K562 (cell line): ENCODE data around the gene URGCP. TPM values are rescaled to one million over a fixed set of nuclear protein-coding genes. Genes with fewer than 3 reads are reported as not detected.

Experiments
- ATAC-seq: fragments of 200-7000 bp; cut with Tn5 transposase; 3 replicates; pipeline ENCODE4 v1.9.1; 2020; ENCODE audit warnings: moderate library complexity
- BruUV-seq: library from RNA; stranded (reverse); fragments of 400-500 nt; replicated peaks from 2 replicates; lab custom pipeline; 2021; lab: Mats Ljungman, UMichigan
- CTCF ChIA-PET: fragments of 300-600 bp; formaldehyde crosslinking; extraction: SDS; loops from one replicate; lab custom pipeline; 2021; ENCODE audit warnings: low intra/inter-chr PET ratio; lab: Yijun Ruan, JAX
- POLR2A ChIA-PET: fragments of 300-600, 350-650 bp; sonication (Branson Sonifier 250); formaldehyde crosslinking; extraction: SDS; loops from one replicate; lab custom pipeline; 2021; ENCODE audit warnings: antibody characterized with exemption, inconsistent platforms; lab: Yijun Ruan, JAX
- DNase-seq, 4 experiments: peaks; one replicate each; pipeline versions ENCODE4 v3.0.0 to v3.0.0-alpha.2; 2011 to 2018; ENCODE audit warnings: low spot score in 3 of 4, mixed read lengths in 3 of 4; ENCODE audit errors: extremely low read depth in 1 of 4
- FAIRE-seq: peaks from 2 replicates; lab custom pipeline; 2011; peaks lifted over from hg19 to GRCh38; lab: Jason Lieb, UNC
- H2AFZ ChIP-seq: 2 replicates; pipeline ENCODE4 v1.6.0; 2011; ENCODE audit warnings: low read depth, low read length, control low read depth, inconsistent platforms
- H3K27ac ChIP-seq: fragments of 200-600 bp; 3 replicates; pipeline ENCODE4 v1.8.0; 2011; ENCODE audit warnings: low read depth, mild to moderate bottlenecking, control low read depth, inconsistent platforms, low read length, moderate library complexity, mixed read lengths; ENCODE audit errors: extremely low read depth
- H3K27me3 ChIP-seq, 2 experiments: fragments of 300-600 bp in 1 of 2; 2 replicates in 1 of 2; 3 replicates in 1 of 2; pipeline versions ENCODE4 v1.6.0 to v1.8.0; 2011; ENCODE audit warnings: inconsistent platforms in 2 of 2, low read length in 2 of 2, mild to moderate bottlenecking in 1 of 2, mixed read lengths in 1 of 2, moderate library complexity in 1 of 2; ENCODE audit not compliant: control insufficient read depth in 2 of 2, insufficient read depth in 2 of 2
- H3K36me3 ChIP-seq: fragments of 300-600 bp; 3 replicates; pipeline ENCODE4 v1.8.0; 2011; ENCODE audit warnings: mild to moderate bottlenecking, low read length, inconsistent platforms; ENCODE audit not compliant: control insufficient read depth, insufficient read depth
- H3K4me1 ChIP-seq, 2 experiments: fragments of 200-600 bp in 1 of 2; replicated peaks in 1 of 2; 2 replicates in 1 of 2; 3 replicates in 1 of 2; pipeline versions ENCODE4 v1.5.1 to v1.8.0; 2011; ENCODE audit warnings: inconsistent platforms in 2 of 2, low read length in 2 of 2, mild to moderate bottlenecking in 1 of 2, mixed read lengths in 1 of 2, moderate library complexity in 1 of 2; ENCODE audit not compliant: control insufficient read depth in 2 of 2, insufficient read depth in 2 of 2
- H3K4me2 ChIP-seq: 2 replicates; pipeline ENCODE4 v1.6.1; 2011; ENCODE audit warnings: low read length, control low read depth, inconsistent platforms, mixed read lengths; ENCODE audit not compliant: insufficient read depth
- H3K4me3 ChIP-seq: fragments of 200-600 bp; sonication (generic), shearing (Covaris generic); 2 replicates; pipeline ENCODE4 v1.5.1; 2016; ENCODE audit warnings: control low read depth, inconsistent platforms
- H3K79me2 ChIP-seq: fragments of 200-600 bp; 3 replicates; pipeline ENCODE4 v1.8.0; 2011; ENCODE audit warnings: low read length, inconsistent platforms; ENCODE audit not compliant: control insufficient read depth, insufficient read depth
- H3K9ac ChIP-seq, 2 experiments: 2 replicates each; pipeline versions ENCODE4 v1.6.0 to v1.6.1; 2011; ENCODE audit warnings: low read depth in 2 of 2, low read length in 2 of 2, control low read depth in 1 of 2, inconsistent platforms in 1 of 2, mild to moderate bottlenecking in 1 of 2, mixed read lengths in 1 of 2; ENCODE audit not compliant: insufficient read depth in 1 of 2
- H3K9me1 ChIP-seq: one replicate; pipeline ENCODE4 v1.6.0; 2011; ENCODE audit warnings: inconsistent platforms, mild to moderate bottlenecking, low read length, moderate library complexity; ENCODE audit not compliant: control insufficient read depth, insufficient read depth
- H3K9me3 ChIP-seq: replicated peaks from 2 replicates; pipeline ENCODE4 v1.5.1; 2011; ENCODE audit warnings: low read depth, low read length, inconsistent platforms; ENCODE audit not compliant: control insufficient read depth, insufficient read depth
- H4K20me1 ChIP-seq: replicated peaks from 2 replicates; pipeline ENCODE4 v1.6.1; 2011; ENCODE audit warnings: low read length, inconsistent platforms, mixed read lengths; ENCODE audit not compliant: control insufficient read depth, insufficient read depth
- HMG20B ChIP-seq: fragments of 250-450 bp; sonication (Bioruptor Pico); IDR thresholded peaks from 2 replicates; pipeline ENCODE4 v1.5.0; 2021; ENCODE audit warnings: mild to moderate bottlenecking
- POLR2G ChIP-seq: fragments of 200-400 bp; formaldehyde crosslinking; IDR thresholded peaks from 2 replicates; pipeline ENCODE4 v1.6.1; 2017; ENCODE audit warnings: low read depth, mild to moderate bottlenecking, antibody characterized with exemption, low read length, moderate library complexity
- SPI1 ChIP-seq: IDR thresholded peaks from 2 replicates; pipeline ENCODE4 v1.6.1; 2011; ENCODE audit warnings: low read depth, low read length, control low read depth, borderline replicate concordance
- SRSF9 ChIP-seq: fragments of 200-400 bp; formaldehyde crosslinking; IDR thresholded peaks from 2 replicates; pipeline ENCODE4 v1.6.1; 2017; ENCODE audit warnings: low read depth, low read length, borderline replicate concordance
- WGBS: fragments of 100-300 bp; shearing (Covaris generic); methylation state at CpG from one replicate; pipeline ENCODE4 v1.1.6; 2016; ENCODE audit warnings: low coverage, mixed read lengths; ENCODE audit not compliant: insufficient coverage; ENCODE audit errors: missing lambda C conversion rate; 5-methylcytosine and 5-hydroxymethylcytosine counted together
- in situ Hi-C: fragments of 300-500 bp; cut with MboI; formaldehyde crosslinking; loops from 4 replicates; pipeline ENCODE4 v1.15.0; 2018; ENCODE audit warnings: inconsistent platforms, mixed read lengths
- intact Hi-C: fragments of 100-400 bp; cut with micrococcal nuclease; formaldehyde crosslinking; loops from 2 replicates; pipeline ENCODE4 v1.14.2; 2022
- polyA plus RNA-seq, 8 experiments: library from polyadenylated mRNA; depleted of rRNA in 4 of 8; stranded (reverse) in 5 of 8; unstranded in 3 of 8; fragments of >200 nt; fragmentation: Nextera tagmentation in 2 of 8; fragmentation: Illumina TruSeq in 1 of 8; extraction: Ambion mirVana in 2 of 8; extraction: Trizol in 1 of 8; gene quantifications; 2 replicates each; pipeline versions ENCODE4 v1.2.1 to v1.2.3, GENCODE V29; 2011 to 2014; ENCODE audit warnings: inconsistent platforms in 1 of 8, missing spikeins in 1 of 8
- total RNA-seq, 7 experiments: library from RNA; depleted of rRNA in 6 of 7; stranded (reverse); fragments of >200 nt in 6 of 7; fragmentation: Illumina TruSeq in 2 of 7; extraction: Trizol in 2 of 7; gene quantifications; 2 replicates each; pipeline versions ENCODE4 v1.2.1 to v1.2.3, GENCODE V29; 2011 to 2021; ENCODE audit warnings: low replicate concordance in 1 of 7

Gene URGCP
- total and polyA plus RNA-seq, 9 of the 15 experiments (the other 6 are each of a cell fraction or from before 2014, with no cell fraction given) = 1.7 to 25.8 (median 12.5) TPM

GRCh38 chr7:43876976-43877745 is 29.2 kb downstream of the URGCP start:
- FAIRE-seq = no peak

GRCh38 chr7:43876241-43876640 is 30.2 kb downstream of the URGCP start:
- WGBS = 76% methylated on average over 5 of the region's 7 CpGs
- POLR2A ChIA-PET = interaction anchor here (0.7 to 1.9 kb wide), 3 partner anchors 11 to 18 kb away, joined by 3 to 4 read pairs (median 4); no protein-coding TSS in a partner anchor
- intact Hi-C loops = no loop called here
- Histone ChIP-seq H3K4me3 (no peak overlapping the region), H3K27ac (no peak overlapping the region), H3K27me3 (no peaks in the 10 kb centered on the region), H3K9me3 (no peaks in the 10 kb centered on the region), H3K4me2 (no peak overlapping the region), H3K4me1 (peaks cover 16 to 21% of the 10 kb centered on the region in 2 experiments; a peak in 4 of 5 replicates), H3K9me1 (no peaks in the 10 kb centered on the region), H4K20me1 (no peaks in the 10 kb centered on the region; the same call in 1 of the 2 replicates), H2AFZ (no peak overlapping the region), H3K9ac (no peak overlapping the region), H3K36me3 (peaks cover 59% of the 10 kb centered on the region), H3K79me2 (no peaks in the 10 kb centered on the region)
- BruUV-seq = no TSS peak
- in situ Hi-C loops = no loop called here
- CTCF ChIA-PET = no interaction called here
- DNase-seq = no peak
- no peak for FAIRE-seq
- TF ChIP-seq HMG20B (CRISPR knock-in tag) (no peak), SPI1 (peak; percentile 90)
- no peak for ATAC-seq

More at GRCh38 chr7:43876976-43877745, 29.2 kb downstream of the URGCP start:
- POLR2A ChIA-PET = interaction anchor here (0.8 to 1.9 kb wide), 4 partner anchors 8 to 19 kb away, joined by 3 to 4 read pairs (median 4); partner anchors contain the start of gene MRPS24
- Histone ChIP-seq H2AFZ (no peak overlapping the region), H3K9ac (peak overlapping the region in 1 of 2 experiments; percentile 29; a peak in 1 of 4 replicates), H3K27me3 (no peaks in the 10 kb centered on the region), H4K20me1 (no peaks in the 10 kb centered on the region; the same call in 1 of the 2 replicates), H3K9me3 (no peaks in the 10 kb centered on the region), H3K27ac (no peak overlapping the region), H3K36me3 (peaks cover 66% of the 10 kb centered on the region), H3K9me1 (no peaks in the 10 kb centered on the region), H3K4me1 (peaks cover 16 to 17% of the 10 kb centered on the region in 2 experiments; a peak in 4 of 5 replicates), H3K79me2 (no peaks in the 10 kb centered on the region), H3K4me2 (no peak overlapping the region), H3K4me3 (no peak overlapping the region)
- no TSS peak for BruUV-seq
- ATAC-seq (no peak), DNase-seq (no peak)
- no peak for TF ChIP-seq SRSF9
- TF ChIP-seq POLR2G = 0 out of 2 replicates have a peak, but pooled peaks have one; percentile 32
- CTCF ChIA-PET = no interaction called here
- intact Hi-C loops = no loop called here
- in situ Hi-C loops = no loop called here
- WGBS = 87% methylated on average over 25 of the region's 29 CpGs
